Testis (tissue), 3 donors: Measurements from ENCODE around the gene LYST. TPM values are rescaled to one million over a fixed set of nuclear protein-coding genes. Genes with fewer than 3 reads are reported as not detected.

Experiments used
- DNase-seq: peaks from one replicate; pipeline ENCODE4 v3.0.0-alpha.2; 2019
- H3K27ac ChIP-seq, 2 donors: fragments of 200-600 bp; sonication (generic); one replicate each; pipeline ENCODE4 v1.5.1; 2019
- H3K27me3 ChIP-seq: fragments of 200-600 bp; sonication (generic); one replicate; pipeline ENCODE4 v1.5.1; 2019
- H3K36me3 ChIP-seq: fragments of 200-600 bp; sonication (generic); one replicate; pipeline ENCODE4 v1.5.1; 2017; ENCODE audit warnings: low read depth; ENCODE audit errors: missing control alignments
- H3K4me1 ChIP-seq: fragments of 200-600 bp; sonication (generic); one replicate; pipeline ENCODE4 v1.5.1; 2019
- H3K4me3 ChIP-seq, 2 donors: fragments of 200-600 bp; sonication (generic); one replicate each; pipeline ENCODE4 v1.5.1; 2017 to 2019
- H3K9me3 ChIP-seq: fragments of 200-600 bp; sonication (generic); one replicate; pipeline ENCODE4 v1.5.1; 2017
- CTCF ChIP-seq, 3 experiments: fragments of 450-650 bp in 2 of 3; fragments of 200-600 bp in 1 of 3; sonication (generic) in 1 of 3; IDR thresholded peaks; one replicate each; pipeline ENCODE4 v1.5.1; 2016 to 2019; ENCODE audit warnings: antibody characterized with exemption in 3 of 3, mild to moderate bottlenecking in 2 of 3, moderate library complexity in 1 of 3
- POLR2A ChIP-seq: fragments of 450-650 bp; IDR thresholded peaks from one replicate; pipeline ENCODE4 v1.6.1; 2017; ENCODE audit warnings: antibody characterized with exemption, mild to moderate bottlenecking, moderate library complexity
- WGBS, 2 donors: methylation state at CpG; one replicate each; pipeline ENCODE4 v1.1.5; 2018; 5-methylcytosine and 5-hydroxymethylcytosine counted together
- intact Hi-C: fragments of 100-400 bp; cut with DNase I; formaldehyde crosslinking; loops from one replicate; pipeline ENCODE4 v1.15.1; 2023; ENCODE audit warnings: low total_unique reads
- polyA plus RNA-seq: library from polyadenylated mRNA; stranded (reverse); fragments of 350-450 nt; fragmentation: Illumina TruSeq; extraction: RNeasy Lipid Tissue Mini Kit (QIAGEN cat#74804); gene quantifications from one replicate; pipeline ENCODE4 v1.2.3, GENCODE V29; 2014; ENCODE audit warnings: low read depth, low replicate concordance; ENCODE audit not compliant: insufficient read depth
- total RNA-seq, 2 donors: library from RNA; depleted of rRNA; stranded (reverse); fragments of >200 nt; gene quantifications; one replicate each; pipeline ENCODE4 v1.2.3, GENCODE V29; 2016

Gene LYST
- total and polyA plus RNA-seq, 3 donors from 2014 or later, result 22.9 to 69.1 (median 60.9) TPM

- WGBS, 2 donors, result 77 to 84% methylated on average over 2 of the region's 2 CpGs
- no peak overlapping the region for H3K4me3 ChIP-seq
- H3K4me1 ChIP-seq, result no peaks in the 10 kb centered on the region
- TF ChIP-seq POLR2A, result no peak
- no peak for TF ChIP-seq CTCF (IDR thresholded peaks at IDR 0.05)
- intact Hi-C loops, result no loop called here
- DNase-seq, result no peak
- H3K27ac ChIP-seq, result no peak overlapping the region
- H3K27me3 ChIP-seq, result no peaks in the 10 kb centered on the region
- no peaks in the 10 kb centered on the region for H3K36me3 ChIP-seq
- no peaks in the 10 kb centered on the region for H3K9me3 ChIP-seq
These were observed 205.1 kb downstream of the LYST start for GRCh38 chr1:235661568-235661967.

GRCh38 chr1:235659186-235659771 is 207.4 kb downstream of the LYST start:
- Histone ChIP-seq H3K4me1 (no peaks in the 10 kb centered on the region), H3K9me3 (no peaks in the 10 kb centered on the region), H3K27ac (no peak overlapping the region), H3K27me3 (no peaks in the 10 kb centered on the region), H3K4me3 (no peak overlapping the region), H3K36me3 (no peaks in the 10 kb centered on the region)
- DNase-seq, result no peak
- intact Hi-C loops, result no loop called here
- 91 to 92% methylated on average over 11 to 14 of the region's 14 CpGs for WGBS, 2 donors
- TF ChIP-seq CTCF (IDR thresholded peaks at IDR 0.05) (no peak), POLR2A (no peak)

GRCh38 chr1:235657747-235658526 is 208.8 kb downstream of the LYST start:
- no peak for DNase-seq
- Histone ChIP-seq H3K4me3 (no peak overlapping the region), H3K4me1 (no peaks in the 10 kb centered on the region), H3K27me3 (no peaks in the 10 kb centered on the region), H3K27ac (no peak overlapping the region), H3K36me3 (no peaks in the 10 kb centered on the region), H3K9me3 (no peaks in the 10 kb centered on the region)
- TF ChIP-seq POLR2A (no peak), CTCF (IDR thresholded peaks at IDR 0.05) (no peak)
- intact Hi-C loops, result no loop called here
- WGBS, 2 donors, result 72 to 77% methylated on average over 5 of the region's 5 CpGs

- Histone ChIP-seq H3K9me3 (no peaks in the 10 kb centered on the region), H3K4me3 (no peak overlapping the region), H3K36me3 (no peaks in the 10 kb centered on the region), H3K4me1 (no peaks in the 10 kb centered on the region), H3K27me3 (no peaks in the 10 kb centered on the region), H3K27ac (no peak overlapping the region)
- WGBS, 2 donors, result 87 to 89% methylated on average over 5 of the region's 5 CpGs
- TF ChIP-seq POLR2A, result no peak
- TF ChIP-seq CTCF (IDR thresholded peaks at IDR 0.05), result no peak
- DNase-seq, result no peak
- intact Hi-C loops, result no loop called here
These were observed 209.4 kb downstream of the LYST start for GRCh38 chr1:235657269-235657668.
